ENCODE results near the gene THADA.

The THADA gene

GRCh38 chr2:43224131-43224570, 371.7 kb downstream of the THADA start:
- peak overlapping the region; percentile 82 for H3K4me3 ChIP-seq (ENCODE audit: low read depth, low read length)
- peak; percentile 67 for TF ChIP-seq CTCF (conservative IDR thresholded peaks at IDR 0.05; ENCODE audit: low read depth, low read length)
- DNase-seq (ENCODE audit: low read depth) = peak; percentile 82

GRCh38 chr2:43223521-43224001, 372.3 kb downstream of the THADA start:
- DNase-seq (ENCODE audit: low read depth) = peak; percentile 50

DNA sequence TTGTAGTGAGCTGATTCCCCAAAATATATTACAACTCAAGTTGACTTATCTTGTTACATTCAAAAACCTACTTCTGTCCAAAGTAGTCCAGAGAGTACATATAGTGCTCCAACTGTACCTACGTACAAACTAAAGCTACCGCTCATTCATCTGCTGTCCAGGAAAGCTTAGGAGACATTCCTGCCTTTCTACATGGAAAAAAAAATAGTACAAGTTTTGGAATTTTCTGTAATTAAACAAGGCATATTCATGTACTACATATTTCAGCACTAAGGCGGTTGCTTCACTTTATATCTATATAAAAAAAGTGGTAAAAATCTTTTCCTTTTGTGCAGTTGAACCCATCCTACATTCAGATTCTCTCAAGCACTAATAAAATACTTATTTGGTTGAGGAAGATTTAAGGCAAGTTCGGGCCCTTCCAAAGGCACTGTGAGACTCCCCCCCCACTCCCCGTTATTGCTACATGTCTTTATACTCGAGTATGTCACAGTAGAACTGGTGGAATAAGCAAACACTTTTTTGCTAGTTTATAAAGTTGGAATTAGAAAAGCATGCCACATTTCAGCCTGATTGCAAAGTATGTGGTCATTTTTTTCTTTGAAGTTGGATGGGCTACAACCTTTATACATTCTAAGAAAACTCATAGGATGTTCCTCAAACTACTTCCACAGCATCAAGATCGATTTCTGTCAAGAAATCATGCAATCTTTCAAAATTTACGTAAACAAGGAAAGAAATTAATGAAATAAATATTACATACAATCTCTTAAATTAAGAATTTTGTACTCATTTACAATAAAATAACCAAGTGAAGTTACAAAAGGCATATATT, 373.1 kb downstream of the THADA start:
- peak; percentile 48 for DNase-seq (ENCODE audit: low read depth)
- no peak for TF ChIP-seq CTCF (conservative IDR thresholded peaks at IDR 0.05; ENCODE audit: low read depth, low read length)

More at GRCh38 chr2:43223521-43224001, 372.3 kb downstream of the THADA start:
- peak overlapping the region; percentile 82 for H3K4me3 ChIP-seq (ENCODE audit: low read depth, low read length)
- TF ChIP-seq CTCF (conservative IDR thresholded peaks at IDR 0.05; ENCODE audit: low read depth, low read length) = no peak

GRCh38 chr2:43221763-43222474, 373.9 kb downstream of the THADA start:
- DNase-seq (ENCODE audit: low read depth) = peak; percentile 98
- TF ChIP-seq CTCF (conservative IDR thresholded peaks at IDR 0.05; ENCODE audit: low read depth, low read length) = no peak
- peak overlapping the region; percentile 82 for H3K4me3 ChIP-seq (ENCODE audit: low read depth, low read length)

More for the DNA sequence above, 373.1 kb downstream of the THADA start:
- peak overlapping the region; percentile 82 for H3K4me3 ChIP-seq (ENCODE audit: low read depth, low read length)

DNA sequence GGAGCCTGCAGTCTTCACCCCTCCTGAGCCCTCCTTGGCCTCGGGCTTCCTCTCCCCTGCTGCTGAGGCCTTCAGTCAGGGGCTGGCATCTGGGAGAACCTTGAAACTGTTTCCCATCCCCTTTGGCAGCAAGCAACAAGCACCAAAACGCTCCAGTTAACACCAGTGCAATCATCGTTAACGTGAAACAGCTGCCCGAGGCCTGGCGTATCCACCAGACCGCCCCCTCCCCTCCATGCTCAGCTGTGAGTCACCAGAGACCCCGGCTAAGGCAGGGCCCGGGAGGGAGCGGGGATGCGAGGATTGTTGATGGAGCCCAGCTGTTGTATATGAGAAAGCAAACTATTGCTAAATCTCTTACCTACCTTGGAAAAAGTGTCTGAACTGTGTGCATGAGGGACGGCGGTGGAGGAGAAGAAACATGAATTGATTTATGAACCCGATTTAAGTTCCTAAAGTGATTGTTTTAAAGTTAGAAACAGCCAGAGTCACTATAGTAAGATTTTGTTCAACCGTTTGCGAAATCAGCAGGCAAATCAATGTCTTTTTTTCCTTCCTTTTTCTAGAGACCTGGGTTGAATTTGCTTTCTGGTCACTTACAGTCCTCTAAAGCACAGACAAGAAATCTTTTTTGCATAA, 374.6 kb downstream of the THADA start:
- DNase-seq (ENCODE audit: low read depth) = peak; percentile 94
- TF ChIP-seq CTCF (conservative IDR thresholded peaks at IDR 0.05; ENCODE audit: low read depth, low read length) = no peak
- peak overlapping the region; percentile 82 for H3K4me3 ChIP-seq (ENCODE audit: low read depth, low read length)

- DNase-seq (ENCODE audit: low read depth) = no peak
- no peak for TF ChIP-seq CTCF (conservative IDR thresholded peaks at IDR 0.05; ENCODE audit: low read depth, low read length)
- H3K4me3 ChIP-seq (ENCODE audit: low read depth, low read length) = peak overlapping the region; percentile 82
These were observed 375.1 kb downstream of the THADA start for GRCh38 chr2:43220760-43221123.
